GM12874 (cell line): ENCODE data around the gene PRR16.

Experiments
- CTCF ChIP-seq: IDR thresholded peaks from 2 replicates; pipeline ENCODE4 v1.5.1; 2011; ENCODE audit warnings: low read depth, mild to moderate bottlenecking, control low read depth, low read length, moderate library complexity; ENCODE audit not compliant: insufficient read depth

Gene PRR16

GRCh38 chr5:120463991-120464626 is at the start of gene PRR16:
PRR16 (plus strand) TSS chr5:120464300.
- TF ChIP-seq CTCF: 0 out of 2 replicates have a peak, but pooled peaks have one; percentile 15

- TF ChIP-seq CTCF: no peak
Observed at GRCh38 chr5:120415985-120416384, 48.1 kb upstream of the PRR16 start.

GRCh38 chr5:120419127-120419526 is 45.0 kb upstream of the PRR16 start:
- TF ChIP-seq CTCF: no peak

- TF ChIP-seq CTCF: no peak
Observed at GRCh38 chr5:120430572-120430971, 33.5 kb upstream of the PRR16 start.

GRCh38 chr5:120432861-120433260 is 31.2 kb upstream of the PRR16 start:
- TF ChIP-seq CTCF: no peak

- no peak for TF ChIP-seq CTCF
Observed at GRCh38 chr5:120435129-120435528, 29.0 kb upstream of the PRR16 start.

- no peak for TF ChIP-seq CTCF
Observed at GRCh38 chr5:120436996-120437395, 27.1 kb upstream of the PRR16 start.
